GM23338 (cell line): ENCODE data around the gene SLF2. TPM values are rescaled to one million over a fixed set of nuclear protein-coding genes. Genes with fewer than 3 reads are reported as not detected.

Experiments used
- CREB1 ChIP-seq: fragments of 250-450 bp; sonication (Bioruptor Pico); IDR thresholded peaks from 2 replicates; pipeline ENCODE4 v1.5.0; 2020; ENCODE audit warnings: low read depth, mild to moderate bottlenecking, moderate library complexity
- CTCF ChIP-seq, 2 experiments: fragments of 200-600 bp in 1 of 2; sonication (generic) in 1 of 2; conservative IDR thresholded peaks; 2 replicates each; pipeline versions ENCODE4 v1.5.1 to v1.6.1; 2016 to 2017; ENCODE audit warnings: antibody characterized with exemption in 2 of 2, low read depth in 2 of 2, mild to moderate bottlenecking in 2 of 2, moderate library complexity in 1 of 2
- EZH2 ChIP-seq: fragments of 200-600 bp; sonication (generic); IDR thresholded peaks from one replicate; pipeline ENCODE4 v1.8.0; 2017; ENCODE audit warnings: antibody characterized with exemption, mild to moderate bottlenecking, low read depth; ENCODE audit not compliant: unreplicated experiment
- EZH2phosphoT487 ChIP-seq: fragments of 200-600 bp; sonication (generic); IDR thresholded peaks from one replicate; pipeline ENCODE4 v1.8.1; 2018; ENCODE audit warnings: antibody characterized with exemption; ENCODE audit not compliant: unreplicated experiment
- POLR2AphosphoS5 ChIP-seq: IDR thresholded peaks from 2 replicates; pipeline ENCODE4 v1.6.1; 2016; ENCODE audit warnings: antibody characterized with exemption, low read depth
- STAT1 ChIP-seq: IDR thresholded peaks from one replicate; pipeline ENCODE4 v1.6.1; 2016; ENCODE audit warnings: antibody characterized with exemption; ENCODE audit not compliant: unreplicated experiment
- ZNF114 ChIP-seq: fragments of 250-450 bp; sonication (Bioruptor Pico); IDR thresholded peaks from 2 replicates; pipeline ENCODE4 v1.5.0; 2020; ENCODE audit warnings: mild to moderate bottlenecking, moderate library complexity
- ZNF331 ChIP-seq: fragments of 250-450 bp; sonication (Bioruptor Pico); IDR thresholded peaks from 2 replicates; pipeline ENCODE4 v1.5.0; 2020; ENCODE audit warnings: low read depth, mild to moderate bottlenecking, moderate library complexity
- ZNF462 ChIP-seq: fragments of 250-450 bp; sonication (Bioruptor Pico); IDR thresholded peaks from 2 replicates; pipeline ENCODE4 v1.5.0; 2020; ENCODE audit warnings: mild to moderate bottlenecking, moderate library complexity
- polyA plus RNA-seq: library from polyadenylated mRNA; unstranded; fragments of >200 nt; fragmentation: Nextera tagmentation; extraction: Ambion mirVana; gene quantifications from 2 replicates; pipeline ENCODE4 v1.2.1, GENCODE V29; 2016
- total RNA-seq: library from RNA; depleted of rRNA; stranded (reverse); fragments of >200 nt; shearing (Covaris generic); gene quantifications from 2 replicates; pipeline ENCODE4 v1.2.3, GENCODE V29; 2014

Gene SLF2
- total and polyA plus RNA-seq, 2 experiments from 2014 or later: 13.6 to 22.1 TPM

GRCh38 chr10:101008823-101009423 is 96.2 kb downstream of the SLF2 start (continued):
- TF ChIP-seq ZNF462 (CRISPR knock-in tag) (no peak), ZNF114 (no peak), STAT1 (no peak), CREB1 (no peak), CTCF (conservative IDR thresholded peaks at IDR 0.05; ENCODE audit: low read depth in 2 of 2) (no peak), POLR2AphosphoS5 (no peak), EZH2phosphoT487 (no peak), ZNF331 (no peak), EZH2 (no peak)
